GM18526 (cell line): ENCODE results near the gene EBLN2.

Experiments
- POLR2A ChIP-seq: IDR thresholded peaks from 3 replicates; pipeline ENCODE4 v1.6.1; 2011; ENCODE audit not compliant: insufficient read length; ENCODE audit errors: extremely low read depth

Gene EBLN2

DNA sequence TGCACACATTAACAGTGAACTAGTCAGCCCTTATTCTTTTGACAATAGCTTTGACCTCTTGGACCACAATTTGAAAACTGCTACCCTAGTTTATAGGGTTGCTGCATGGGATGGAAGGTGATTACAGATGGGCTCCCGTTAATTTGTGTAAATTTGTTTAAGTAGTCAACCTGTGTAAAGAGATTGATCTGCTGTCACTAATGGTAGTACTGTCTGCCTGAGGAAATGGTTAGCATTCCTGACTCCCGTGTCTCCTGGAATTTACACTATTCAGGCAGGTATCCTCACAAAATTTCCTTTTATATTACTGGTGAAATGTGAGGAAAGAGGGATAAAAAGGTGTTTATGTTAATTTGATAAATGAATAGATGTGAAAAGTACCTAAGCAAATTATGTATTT, 15.3 kb upstream of the EBLN2 start:
- TF ChIP-seq POLR2A, result no peak

DNA sequence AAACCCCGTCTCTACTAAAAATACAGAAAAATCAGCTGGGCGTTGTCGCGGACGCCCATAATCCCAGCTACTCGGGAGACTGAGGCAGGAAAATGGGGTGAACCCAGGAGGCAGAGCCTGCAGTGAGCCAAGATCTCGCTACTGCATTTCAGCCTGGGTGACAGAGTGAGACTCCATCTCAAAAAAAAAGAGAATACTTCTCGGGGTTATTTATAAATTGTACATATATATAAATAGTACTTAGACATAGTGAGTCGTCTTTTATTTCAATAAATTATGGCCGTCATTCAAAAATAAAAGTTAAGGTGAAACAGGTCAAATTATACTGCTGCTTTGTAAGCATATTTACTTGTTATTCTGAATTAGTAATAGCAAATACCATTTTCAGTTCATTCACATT, 12.1 kb upstream of the EBLN2 start:
- TF ChIP-seq POLR2A, result no peak

DNA sequence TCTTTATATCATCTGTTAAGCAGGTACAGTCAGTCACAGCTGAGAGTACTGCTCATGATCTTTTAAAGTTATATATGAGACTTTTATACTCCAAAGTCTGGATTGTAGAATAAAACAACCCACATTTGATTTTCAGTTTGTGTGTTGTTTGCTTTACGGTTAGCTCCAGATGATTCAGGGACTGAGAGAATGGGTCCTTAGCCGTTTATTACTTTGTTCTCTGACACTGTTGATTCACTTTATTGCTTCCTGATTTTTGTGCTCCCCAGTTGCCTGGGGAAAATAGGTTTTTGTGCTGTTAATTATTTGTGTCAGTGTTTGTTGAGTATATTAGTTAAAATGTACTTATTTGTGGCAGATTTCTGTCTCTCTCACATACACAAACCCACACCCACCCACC, 8.6 kb upstream of the EBLN2 start:
- no peak for TF ChIP-seq POLR2A

DNA sequence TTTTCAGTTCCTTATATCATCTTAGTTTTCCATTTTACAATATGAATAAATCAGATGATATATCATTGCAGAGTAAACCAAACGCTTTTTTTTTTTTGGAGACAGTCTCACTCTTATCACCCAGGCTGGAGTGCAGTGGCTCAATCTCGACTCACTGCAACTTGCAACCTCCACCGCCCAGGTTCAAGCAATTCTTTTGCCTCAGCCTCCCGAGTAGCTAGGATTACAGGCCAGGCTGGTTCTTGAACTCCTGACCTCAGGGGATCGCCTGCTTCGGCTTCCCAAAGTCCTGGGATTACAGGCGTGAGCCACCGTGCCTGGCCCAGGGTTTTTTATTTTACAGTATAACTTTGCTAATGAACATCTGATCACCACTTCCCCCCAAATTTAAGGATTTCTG, 5.9 kb upstream of the EBLN2 start:
- TF ChIP-seq POLR2A, result no peak

DNA sequence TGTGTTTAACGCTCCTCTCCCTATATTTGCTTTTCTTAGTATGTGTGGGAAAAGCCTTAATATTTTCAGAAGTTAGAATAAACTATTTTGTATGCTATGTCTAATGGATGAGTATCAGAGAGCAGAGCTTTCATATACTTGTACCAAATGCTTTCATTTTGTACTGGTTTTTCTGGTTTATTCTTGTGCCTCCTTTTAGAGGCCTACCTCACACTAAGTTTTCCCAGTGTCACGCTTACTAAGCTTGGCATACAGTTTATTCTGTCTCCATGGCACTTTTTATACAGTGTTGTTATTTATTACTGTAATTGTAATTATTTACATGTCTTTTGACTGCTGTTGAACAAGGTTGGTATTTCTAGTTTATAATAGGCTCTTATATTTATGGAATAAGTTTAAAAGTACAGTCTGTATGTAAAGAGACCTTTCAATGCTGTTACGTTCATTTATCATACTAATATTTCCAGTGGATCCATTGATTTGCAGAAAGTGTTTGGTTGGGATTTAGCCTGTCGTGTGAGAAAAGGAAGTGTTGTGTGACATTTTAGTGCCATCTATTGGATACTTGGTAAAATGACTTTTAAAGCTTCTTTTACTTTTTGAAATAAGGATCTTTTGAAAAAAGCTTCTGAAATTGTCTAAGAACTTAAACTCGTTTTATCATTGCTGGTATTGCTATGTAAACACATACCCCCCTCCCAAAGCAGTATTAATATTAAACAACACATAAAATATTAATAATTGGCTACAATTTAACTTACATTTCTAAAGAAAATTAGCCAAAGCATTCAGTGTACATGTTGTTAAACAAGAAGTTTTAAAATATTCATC, 5.2 kb upstream of the EBLN2 start:
- no peak for TF ChIP-seq POLR2A

DNA sequence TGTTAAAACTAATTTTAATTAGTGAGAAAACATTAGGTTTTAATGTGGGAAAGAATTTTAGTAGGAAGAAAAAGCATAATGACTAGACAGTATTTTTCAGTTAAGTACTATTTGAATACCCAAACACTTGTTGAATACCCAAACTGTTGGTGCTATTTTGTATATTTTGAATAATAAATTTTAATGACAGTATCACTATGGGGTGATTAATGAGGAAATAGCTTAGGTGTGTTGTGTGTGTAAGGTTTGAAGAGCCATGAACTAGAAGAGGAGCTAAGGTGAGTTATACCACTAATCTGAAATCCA, 4.7 kb upstream of the EBLN2 start:
- TF ChIP-seq POLR2A, result no peak

DNA sequence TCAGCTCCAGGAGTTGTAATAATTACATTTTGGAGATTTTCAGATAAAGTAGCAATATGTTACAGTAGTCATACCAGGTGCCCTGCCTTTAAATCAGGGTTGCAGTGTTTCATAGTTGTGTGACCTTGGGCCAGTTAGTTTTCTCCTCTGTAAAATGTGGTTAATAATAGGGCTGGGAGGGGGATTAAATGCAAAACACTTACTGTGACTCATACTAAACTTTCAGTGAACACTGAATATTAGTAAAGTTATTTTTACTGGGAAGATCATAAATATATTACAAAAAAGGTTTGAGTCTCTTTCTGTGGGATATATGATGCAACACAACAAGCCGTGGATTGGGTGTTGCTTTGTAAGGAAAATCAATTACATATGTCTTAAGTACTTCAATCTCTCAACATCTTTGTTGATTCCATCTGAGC, 1.1 kb upstream of the EBLN2 start:
- TF ChIP-seq POLR2A, result no peak

DNA sequence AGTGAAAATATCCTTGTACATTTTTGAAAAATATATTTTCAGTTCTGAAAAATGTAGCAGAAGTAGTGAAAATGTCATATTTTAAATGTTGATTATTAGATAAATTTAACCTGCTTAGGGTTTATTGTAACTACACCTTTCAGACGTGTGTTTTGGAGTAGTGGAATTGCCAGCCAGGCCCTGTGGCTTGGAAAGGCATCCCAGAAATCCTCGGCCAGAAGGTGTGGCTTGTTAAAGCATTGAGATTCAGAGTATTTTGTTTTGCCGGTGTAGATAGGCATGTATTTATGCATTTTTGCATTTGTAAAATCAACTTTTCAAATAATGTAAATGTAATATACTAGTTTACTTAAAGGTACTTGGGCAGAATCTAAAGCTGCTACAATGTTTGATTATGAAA, 7.0 kb downstream of the EBLN2 start:
- no peak for TF ChIP-seq POLR2A

DNA sequence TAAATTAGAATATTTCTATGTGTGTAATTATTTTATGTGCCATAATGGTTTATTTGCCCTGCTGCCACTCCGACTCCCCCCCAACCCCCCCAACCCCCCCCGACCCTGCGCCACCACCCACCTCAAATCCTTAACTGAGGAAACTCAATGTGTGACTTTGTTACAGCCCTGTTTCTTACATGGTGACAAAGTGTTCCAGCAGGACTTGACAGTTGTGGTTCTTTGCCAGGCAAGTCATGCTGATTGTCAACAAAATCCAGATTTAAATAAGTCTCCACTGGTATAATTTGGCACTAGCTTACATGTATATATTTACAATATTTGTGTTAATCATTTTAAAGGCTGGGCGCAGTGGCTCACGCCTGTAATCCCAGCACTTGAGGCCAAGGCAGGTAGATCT, 7.7 kb downstream of the EBLN2 start:
- TF ChIP-seq POLR2A, result no peak

DNA sequence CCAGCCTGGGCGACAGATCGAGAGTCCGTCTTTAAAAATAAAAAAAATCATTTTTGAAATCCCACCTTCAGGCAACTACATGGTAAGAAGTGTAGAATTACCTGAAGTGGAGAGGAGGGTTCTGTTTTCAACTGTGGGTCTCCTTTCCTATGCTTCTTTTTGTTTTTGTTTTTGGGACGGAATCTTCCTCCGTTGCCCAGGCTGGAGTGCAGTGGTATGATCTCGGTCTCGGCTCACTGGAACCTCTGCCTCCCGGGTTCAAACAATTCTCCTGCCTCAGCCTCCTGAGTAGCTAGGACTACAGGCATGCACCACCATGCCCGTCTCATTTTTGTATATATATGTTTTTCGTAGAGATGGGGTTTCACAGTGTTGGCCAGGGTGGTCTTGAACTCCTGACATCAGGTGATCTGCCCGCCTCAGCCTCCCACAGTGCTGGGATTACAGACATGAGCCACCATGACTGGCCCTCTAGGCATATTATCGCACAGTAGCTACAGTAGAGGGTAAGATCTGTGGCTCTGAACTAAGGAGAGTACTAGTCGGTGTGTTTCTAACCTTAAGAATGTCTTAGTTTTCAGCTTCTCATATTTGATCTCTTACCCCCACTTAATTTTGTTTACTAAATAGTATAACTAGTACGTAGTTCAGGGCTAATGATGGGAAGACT, 8.5 kb downstream of the EBLN2 start:
- TF ChIP-seq POLR2A, result no peak

DNA sequence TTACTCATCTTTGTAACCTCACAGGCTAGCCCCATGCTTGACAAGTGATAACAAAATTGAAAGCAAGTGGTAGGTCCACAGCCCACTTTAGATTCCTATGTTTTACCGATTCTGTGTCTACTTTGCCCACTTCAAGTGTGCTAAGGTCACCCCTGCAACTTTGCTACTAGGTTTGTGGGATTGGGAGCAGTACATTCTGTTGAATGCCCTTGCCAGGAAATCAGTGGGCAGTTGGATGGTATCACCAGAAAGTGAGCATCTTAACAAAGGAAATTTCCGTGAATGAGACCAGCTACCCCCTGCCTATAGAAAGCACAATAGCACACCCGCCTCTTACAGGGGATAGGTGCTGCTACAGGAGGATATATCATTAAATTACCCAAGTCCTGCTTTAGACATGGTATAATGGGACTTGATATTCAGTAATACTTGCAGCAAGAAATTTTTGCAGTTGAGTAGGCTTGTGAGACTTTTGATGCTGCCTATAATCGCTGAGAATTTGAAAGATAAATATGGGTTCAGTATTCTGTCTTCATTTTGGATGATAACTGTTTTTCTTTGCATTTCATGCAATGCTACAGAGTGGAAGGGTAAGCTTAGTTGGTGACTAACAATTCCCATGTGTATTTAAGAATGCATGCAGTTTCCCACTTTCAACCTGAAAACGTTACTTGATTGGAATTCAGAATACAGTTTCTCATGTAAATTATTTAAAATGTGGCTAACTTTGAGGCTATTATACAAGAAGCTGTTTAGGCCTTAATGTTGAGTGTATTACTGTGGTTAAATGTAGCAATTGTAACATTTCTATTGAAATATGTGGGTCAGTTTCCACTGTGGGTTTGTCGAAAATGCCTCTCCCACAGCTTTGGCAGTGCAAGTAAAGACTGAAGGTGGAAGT, 9.5 kb downstream of the EBLN2 start:
- no peak for TF ChIP-seq POLR2A

DNA sequence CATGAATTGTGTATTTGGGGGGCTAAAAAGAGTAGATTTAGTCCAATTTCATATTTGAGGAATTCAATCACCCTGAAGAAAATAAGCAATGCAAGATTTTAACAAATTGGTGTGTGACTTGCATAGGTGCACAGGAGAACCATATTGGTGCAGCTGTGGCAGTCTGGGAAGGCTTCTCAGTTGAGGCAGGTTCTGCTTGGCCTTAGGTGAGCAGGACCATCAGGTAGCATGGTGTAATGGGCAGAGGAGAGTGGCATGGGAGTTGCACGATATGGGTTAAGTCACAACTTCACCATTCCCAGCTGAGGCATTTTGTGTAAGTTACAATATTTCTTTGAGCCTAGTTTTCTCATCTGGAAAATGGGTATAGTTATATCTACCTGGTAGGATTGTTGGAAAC, 10.5 kb downstream of the EBLN2 start:
- TF ChIP-seq POLR2A, result no peak

DNA sequence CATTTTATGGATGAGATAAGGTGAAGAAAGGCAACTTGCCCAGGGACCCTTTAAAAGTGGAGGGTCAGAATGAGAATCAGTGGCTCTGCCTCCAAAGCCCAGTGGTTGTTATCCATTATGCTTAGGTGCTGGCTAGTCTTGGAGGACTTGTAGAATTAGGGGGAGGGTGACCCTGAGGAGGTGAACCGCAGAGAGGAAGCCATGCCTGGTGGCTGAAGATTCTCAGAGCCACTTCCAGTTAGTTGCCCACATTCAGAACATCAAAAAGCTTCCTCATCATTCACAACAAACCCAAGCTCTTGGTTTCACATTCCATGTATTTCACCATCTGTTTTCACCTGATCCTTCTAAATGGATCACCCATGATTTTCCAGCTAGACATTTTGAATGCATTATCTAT, 11.2 kb downstream of the EBLN2 start:
- TF ChIP-seq POLR2A, result no peak

DNA sequence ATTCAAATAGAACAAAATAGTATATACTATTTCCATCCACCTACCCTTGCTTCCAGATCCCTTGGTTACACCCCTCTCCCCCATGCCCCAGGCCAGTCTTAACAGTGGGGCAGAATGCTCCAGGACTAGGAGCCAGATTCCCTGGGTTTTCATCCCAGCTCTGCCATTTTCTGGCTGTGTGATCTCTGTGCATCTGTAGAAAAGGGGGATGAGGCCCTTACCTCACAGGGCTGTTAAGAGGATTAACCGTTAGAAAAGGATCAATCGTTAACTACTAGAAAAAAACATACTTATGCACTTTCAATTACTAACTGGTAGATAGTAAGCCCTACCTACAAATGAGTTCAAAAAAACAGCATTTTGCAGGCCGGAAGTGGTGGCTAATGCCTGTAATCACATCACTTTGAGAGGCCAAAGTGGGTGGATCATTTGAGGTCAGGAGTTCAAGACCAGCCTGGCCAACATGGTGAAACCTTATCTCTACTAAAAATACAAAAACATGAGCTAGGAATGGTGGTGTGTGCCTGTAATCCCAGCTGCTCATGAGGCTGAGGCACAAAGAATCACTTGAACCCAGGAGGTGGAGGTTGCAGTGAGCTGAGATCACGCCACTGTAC, 11.7 kb downstream of the EBLN2 start:
- TF ChIP-seq POLR2A, result no peak

DNA sequence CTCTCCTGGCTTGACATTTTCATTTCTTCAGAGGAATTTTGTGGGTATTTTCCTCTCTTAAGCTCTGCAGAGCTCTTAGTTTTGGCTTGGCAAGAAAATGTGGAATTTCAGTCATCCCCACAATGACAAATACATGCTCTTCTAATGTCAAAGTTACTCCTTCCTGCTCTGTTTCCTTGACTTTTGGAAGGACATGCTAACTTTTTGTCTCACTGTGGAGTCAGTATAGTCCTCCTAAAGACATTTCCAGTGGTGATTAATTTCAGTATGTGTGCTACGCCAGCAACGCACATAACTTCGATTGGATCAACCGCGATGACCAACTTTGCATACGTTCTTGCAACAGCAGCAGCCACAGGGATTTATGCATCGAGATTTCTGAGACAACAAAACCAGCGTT, 13.3 kb downstream of the EBLN2 start:
- TF ChIP-seq POLR2A, result no peak

DNA sequence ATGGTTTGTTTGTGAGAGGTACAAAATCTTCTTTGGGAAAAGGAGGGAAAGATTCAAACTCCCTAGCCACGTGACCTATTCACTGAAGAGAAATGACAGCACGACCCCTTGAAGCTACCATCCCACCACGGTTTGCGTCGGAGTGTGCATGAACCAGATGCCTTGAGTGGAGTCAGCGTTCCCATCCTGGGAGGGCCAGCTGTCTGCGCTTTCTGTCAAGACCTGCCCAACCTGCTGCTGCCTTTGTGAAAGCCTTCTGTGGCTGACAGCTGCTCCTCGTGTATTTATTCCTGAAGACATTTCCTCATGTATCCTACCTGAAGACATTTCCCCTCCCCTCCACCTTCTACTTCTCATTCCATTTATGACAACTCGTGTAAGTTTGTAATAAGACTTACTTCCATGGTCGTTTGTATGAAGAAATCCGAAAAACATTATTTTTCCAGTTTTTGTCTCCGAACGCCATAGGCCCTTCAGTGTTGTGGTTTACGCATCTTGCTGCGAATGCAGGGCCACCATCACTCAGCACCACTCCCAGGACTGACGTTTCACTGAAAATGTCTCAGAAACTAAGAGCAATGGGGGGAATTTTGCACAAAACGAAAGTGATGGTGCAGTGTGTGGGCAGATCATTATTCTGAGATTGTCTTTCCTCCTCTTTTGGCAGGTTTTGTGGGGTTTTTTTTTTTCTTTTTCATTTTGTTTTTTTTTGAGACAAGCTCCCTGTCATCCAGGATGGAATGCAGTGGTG, 18.9 kb downstream of the EBLN2 start:
- TF ChIP-seq POLR2A, result no peak
